GM19099 (cell line): Measurements from ENCODE around the gene MAGOH.

Experiments
- POLR2A ChIP-seq: IDR thresholded peaks from 3 replicates; pipeline ENCODE4 v1.6.1; 2011; ENCODE audit warnings: low read depth; ENCODE audit not compliant: insufficient read length; ENCODE audit errors: extremely low read depth

The MAGOH gene

GRCh38 chr1:53183095-53183990 is 55.0 kb downstream of the MAGOH start:
- no peak for TF ChIP-seq POLR2A

DNA sequence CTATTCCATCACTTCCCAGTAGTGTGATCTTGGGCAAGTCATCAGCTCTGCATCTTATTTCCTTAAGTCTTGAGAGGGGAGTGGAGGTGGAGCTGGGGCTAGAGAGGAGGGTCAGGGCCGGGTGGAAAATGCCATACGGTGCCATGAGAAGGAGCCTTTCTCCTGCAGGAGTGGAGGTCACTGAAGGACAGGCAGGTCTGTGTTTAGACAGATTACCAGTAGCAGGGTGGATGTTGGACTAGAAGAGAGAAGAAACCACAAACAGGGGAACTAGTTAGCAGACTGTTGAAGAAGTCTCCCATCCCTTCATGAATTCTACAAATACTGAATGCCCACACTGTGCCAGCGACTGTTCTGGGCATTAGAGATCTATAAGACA is 55.6 kb downstream of the MAGOH start:
- TF ChIP-seq POLR2A: no peak

- no peak for TF ChIP-seq POLR2A
Measured at GRCh38 chr1:53182111-53182593, 56.2 kb downstream of the MAGOH start.

GRCh38 chr1:53180951-53181350 is 57.4 kb downstream of the MAGOH start:
- TF ChIP-seq POLR2A: no peak

- TF ChIP-seq POLR2A: no peak
Measured at GRCh38 chr1:53180226-53180625, 58.1 kb downstream of the MAGOH start.
